GM23248 (cell line): ENCODE results near the gene MGAT3. TPM values are rescaled to one million over a fixed set of nuclear protein-coding genes. Genes with fewer than 3 reads are reported as not detected.

ENCODE experiments used
- DNase-seq: peaks from one replicate; pipeline ENCODE4 v3.0.0-alpha.2; 2015
- H2AFZ ChIP-seq: fragments of 200-600 bp; sonication (generic); 2 replicates; pipeline ENCODE4 v1.6.1; 2016; ENCODE audit warnings: antibody characterized with exemption
- H3F3A ChIP-seq: fragments of 200-600 bp; sonication (generic); 2 replicates; pipeline ENCODE4 v1.6.1; 2016; ENCODE audit warnings: mild to moderate bottlenecking, antibody characterized with exemption, mixed run types; ENCODE audit not compliant: insufficient read depth
- H3K27ac ChIP-seq: fragments of 200-600 bp; sonication (generic); 2 replicates; pipeline ENCODE4 v1.5.1; 2016; ENCODE audit warnings: mild to moderate bottlenecking
- H3K27me3 ChIP-seq: fragments of 200-600 bp; sonication (generic); replicated peaks from 2 replicates; pipeline ENCODE4 v1.6.1; 2016; ENCODE audit warnings: mild to moderate bottlenecking; ENCODE audit not compliant: insufficient read depth
- H3K36me3 ChIP-seq: fragments of 200-600 bp; sonication (generic); 2 replicates; pipeline ENCODE4 v1.6.1; 2016; ENCODE audit warnings: low read depth, mild to moderate bottlenecking
- H3K4me1 ChIP-seq: fragments of 200-600 bp; sonication (generic); 2 replicates; pipeline ENCODE4 v1.6.1; 2016; ENCODE audit warnings: mild to moderate bottlenecking; ENCODE audit not compliant: insufficient read depth
- H3K4me2 ChIP-seq: fragments of 200-600 bp; sonication (generic); one replicate; pipeline ENCODE4 v1.6.1; 2016; ENCODE audit warnings: mild to moderate bottlenecking; ENCODE audit not compliant: unreplicated experiment
- H3K4me3 ChIP-seq: fragments of 200-600 bp; sonication (generic); 2 replicates; pipeline ENCODE4 v1.5.1; 2016; ENCODE audit warnings: mild to moderate bottlenecking
- H3K79me2 ChIP-seq: fragments of 200-600 bp; sonication (generic); 2 replicates; pipeline ENCODE4 v1.6.1; 2016; ENCODE audit warnings: mild to moderate bottlenecking; ENCODE audit not compliant: insufficient read depth
- H3K9ac ChIP-seq: fragments of 200-600 bp; sonication (generic); 2 replicates; pipeline ENCODE4 v1.6.1; 2016; ENCODE audit warnings: mild to moderate bottlenecking
- H3K9me2 ChIP-seq: fragments of 200-600 bp; sonication (generic); 2 replicates; pipeline ENCODE4 v1.6.1; 2016; ENCODE audit warnings: mixed run types, mild to moderate bottlenecking, moderate library complexity; ENCODE audit not compliant: insufficient read depth
- H3K9me3 ChIP-seq: fragments of 200-600 bp; sonication (generic); one replicate; pipeline ENCODE4 v1.6.1; 2017; ENCODE audit warnings: low read depth
- H4K20me1 ChIP-seq: fragments of 200-600 bp; sonication (generic); 2 replicates; pipeline ENCODE4 v1.6.0; 2016; ENCODE audit not compliant: insufficient read depth
- EZH2 ChIP-seq: fragments of 200-600 bp; sonication (generic); IDR thresholded peaks from 2 replicates; pipeline ENCODE4 v1.6.1; 2018; ENCODE audit warnings: antibody characterized with exemption, mild to moderate bottlenecking; ENCODE audit not compliant: insufficient read depth, poor library complexity, severe bottlenecking
- EZH2phosphoT487 ChIP-seq: fragments of 200-600 bp; sonication (generic); IDR thresholded peaks from 2 replicates; pipeline ENCODE4 v1.6.1; 2018; ENCODE audit warnings: antibody characterized with exemption, moderate library complexity, mild to moderate bottlenecking, low read depth; ENCODE audit not compliant: insufficient read depth
- WGBS, 2 experiments: methylation state at CpG; one replicate each; pipeline ENCODE4 v1.1.6; 2015 to 2017; ENCODE audit warnings: low lambda C conversion rate in 2 of 2, low coverage in 1 of 2; ENCODE audit errors: missing lambda C conversion rate in 2 of 2; 5-methylcytosine and 5-hydroxymethylcytosine counted together
- in situ Hi-C: fragments of 300-500 bp; cut with MboI; formaldehyde crosslinking; loops from 2 replicates; pipeline ENCODE4 v1.15.0; 2020
- polyA plus RNA-seq: library from polyadenylated mRNA; unstranded; fragments of >200 nt; fragmentation: Nextera tagmentation; extraction: Ambion mirVana; gene quantifications from 2 replicates; pipeline ENCODE4 v1.2.1, GENCODE V29; 2016
- total RNA-seq: library from RNA; depleted of rRNA; stranded (reverse); fragments of >200 nt; shearing (Covaris generic); gene quantifications from 2 replicates; pipeline ENCODE4 v1.2.3, GENCODE V29; 2014

MGAT3 gene
- total and polyA plus RNA-seq, 2 experiments from 2014 or later: not detected

- H3K4me3 ChIP-seq: no peak overlapping the region
- H3K79me2 ChIP-seq: peaks cover 13% of the 10 kb centered on the region
- H3K9ac ChIP-seq: no peak overlapping the region
- no peak overlapping the region for H3K4me2 ChIP-seq
- no peaks in the 10 kb centered on the region for H3K9me3 ChIP-seq
- TF ChIP-seq EZH2: no peak
- TF ChIP-seq EZH2phosphoT487: no peak
- no peaks in the 10 kb centered on the region for H4K20me1 ChIP-seq
- H3K9me2 ChIP-seq: no peaks in the 10 kb centered on the region
- peaks cover 3% of the 10 kb centered on the region; the same call in 1 of the 2 replicates for H3K4me1 ChIP-seq
- no peak for DNase-seq
- no peaks in the 10 kb centered on the region; the same call in 1 of the 2 replicates for H3K36me3 ChIP-seq
- H2AFZ ChIP-seq: no peak overlapping the region
- H3F3A ChIP-seq: 0 out of 2 replicates have a peak, but pooled peaks cover 6% of the 10 kb centered on the region
- H3K27ac ChIP-seq: no peak overlapping the region
- in situ Hi-C loops: no loop called here
- no peaks in the 10 kb centered on the region for H3K27me3 ChIP-seq
- WGBS, 2 experiments: 92 to 95% methylated on average over 15 to 16 of the region's 16 CpGs
These were observed 41.3 kb upstream of the MGAT3 start for GRCh38 chr22:39415506-39415905.

GRCh38 chr22:39416319-39416718, 40.5 kb upstream of the MGAT3 start:
- Histone ChIP-seq H3K9me2 (no peaks in the 10 kb centered on the region), H3F3A (0 out of 2 replicates have a peak, but pooled peaks cover 6% of the 10 kb centered on the region), H3K4me3 (no peak overlapping the region), H3K4me2 (no peak overlapping the region), H3K9me3 (no peaks in the 10 kb centered on the region), H3K79me2 (peaks cover 5% of the 10 kb centered on the region; the same call in 1 of the 2 replicates), H3K4me1 (peaks cover 3% of the 10 kb centered on the region; the same call in 1 of the 2 replicates), H3K9ac (no peak overlapping the region), H3K27me3 (no peaks in the 10 kb centered on the region), H3K27ac (no peak overlapping the region), H4K20me1 (no peaks in the 10 kb centered on the region), H3K36me3 (no peaks in the 10 kb centered on the region; the same call in 1 of the 2 replicates), H2AFZ (no peak overlapping the region)
- TF ChIP-seq EZH2phosphoT487 (no peak), EZH2 (no peak)
- 91 to 94% methylated on average over 7 of the region's 7 CpGs for WGBS, 2 experiments
- in situ Hi-C loops: no loop called here
- no peak for DNase-seq

- H3K79me2 ChIP-seq: no peaks in the 10 kb centered on the region
- no peak overlapping the region for H3K4me2 ChIP-seq
- DNase-seq: no peak
- 88 to 91% methylated on average over 12 of the region's 12 CpGs for WGBS, 2 experiments
- no peak overlapping the region for H3K9ac ChIP-seq
- no peaks in the 10 kb centered on the region for H3K9me3 ChIP-seq
- no peaks in the 10 kb centered on the region for H4K20me1 ChIP-seq
- H2AFZ ChIP-seq: no peak overlapping the region
- no peak for TF ChIP-seq EZH2
- no peak for TF ChIP-seq EZH2phosphoT487
- H3K27me3 ChIP-seq: no peaks in the 10 kb centered on the region
- H3K4me1 ChIP-seq: no peaks in the 10 kb centered on the region
- in situ Hi-C loops: no loop called here
- no peaks in the 10 kb centered on the region; the same call in 1 of the 2 replicates for H3K36me3 ChIP-seq
- H3K27ac ChIP-seq: no peak overlapping the region
- H3K4me3 ChIP-seq: no peak overlapping the region
- H3K9me2 ChIP-seq: no peaks in the 10 kb centered on the region
- no peaks in the 10 kb centered on the region for H3F3A ChIP-seq
These were observed 39.2 kb upstream of the MGAT3 start for GRCh38 chr22:39417641-39418040.

- in situ Hi-C loops: no loop called here
- Histone ChIP-seq H3K9me2 (no peaks in the 10 kb centered on the region), H3K79me2 (no peaks in the 10 kb centered on the region), H3F3A (no peaks in the 10 kb centered on the region), H3K4me3 (no peak overlapping the region), H3K36me3 (peaks cover 3% of the 10 kb centered on the region; the same call in 1 of the 2 replicates), H3K27me3 (no peaks in the 10 kb centered on the region), H4K20me1 (no peaks in the 10 kb centered on the region), H3K9ac (no peak overlapping the region), H2AFZ (no peak overlapping the region), H3K9me3 (no peaks in the 10 kb centered on the region), H3K4me1 (no peaks in the 10 kb centered on the region), H3K27ac (no peak overlapping the region), H3K4me2 (no peak overlapping the region)
- TF ChIP-seq EZH2phosphoT487: no peak
- no peak for TF ChIP-seq EZH2
- 87 to 88% methylated on average over 12 of the region's 12 CpGs for WGBS, 2 experiments
- DNase-seq: no peak
These were observed 38.1 kb upstream of the MGAT3 start for GRCh38 chr22:39418696-39419095.

GRCh38 chr22:39419096-39419495, 37.7 kb upstream of the MGAT3 start:
- no peaks in the 10 kb centered on the region for H4K20me1 ChIP-seq
- H3K9me2 ChIP-seq: no peaks in the 10 kb centered on the region
- H3K27ac ChIP-seq: no peak overlapping the region
- H2AFZ ChIP-seq: no peak overlapping the region
- in situ Hi-C loops: no loop called here
- TF ChIP-seq EZH2 (no peak), EZH2phosphoT487 (no peak)
- H3K4me2 ChIP-seq: no peak overlapping the region
- 90 to 95% methylated on average over 6 of the region's 6 CpGs for WGBS, 2 experiments
- H3K9ac ChIP-seq: no peak overlapping the region
- no peaks in the 10 kb centered on the region for H3F3A ChIP-seq
- H3K79me2 ChIP-seq: no peaks in the 10 kb centered on the region
- no peak overlapping the region for H3K4me3 ChIP-seq
- no peaks in the 10 kb centered on the region for H3K9me3 ChIP-seq
- no peaks in the 10 kb centered on the region for H3K27me3 ChIP-seq
- DNase-seq: no peak
- H3K36me3 ChIP-seq: peaks cover 7% of the 10 kb centered on the region; the same call in 1 of the 2 replicates
- H3K4me1 ChIP-seq: no peaks in the 10 kb centered on the region
